LNCAP (cell line): ENCODE measurements around the gene TRIM33.

Experiments used
- CTCF ChIP-seq: fragments of 450-650 bp; IDR thresholded peaks from 2 replicates; pipeline ENCODE4 v1.5.1; 2017; ENCODE audit warnings: mild to moderate bottlenecking

Gene TRIM33

GRCh38 chr1:114454539-114454938 is 56.5 kb downstream of the TRIM33 start:
- no peak for TF ChIP-seq CTCF

- TF ChIP-seq CTCF: no peak
These were observed 57.6 kb downstream of the TRIM33 start for GRCh38 chr1:114453361-114453784.

GRCh38 chr1:114448370-114449036 is 62.5 kb downstream of the TRIM33 start:
- no peak for TF ChIP-seq CTCF

GRCh38 chr1:114446198-114446597 is 64.8 kb downstream of the TRIM33 start:
- TF ChIP-seq CTCF: no peak

- no peak for TF ChIP-seq CTCF
These were observed 69.7 kb downstream of the TRIM33 start for GRCh38 chr1:114441332-114441731.

GRCh38 chr1:114439369-114439768 is 71.6 kb downstream of the TRIM33 start:
- no peak for TF ChIP-seq CTCF

- no peak for TF ChIP-seq CTCF
These were observed 73.2 kb downstream of the TRIM33 start for GRCh38 chr1:114437812-114438211.

- no peak for TF ChIP-seq CTCF
These were observed 74.2 kb downstream of the TRIM33 start for GRCh38 chr1:114436799-114437198.
